ENCODE results near the gene EPHA7.

Gene EPHA7

DNA sequence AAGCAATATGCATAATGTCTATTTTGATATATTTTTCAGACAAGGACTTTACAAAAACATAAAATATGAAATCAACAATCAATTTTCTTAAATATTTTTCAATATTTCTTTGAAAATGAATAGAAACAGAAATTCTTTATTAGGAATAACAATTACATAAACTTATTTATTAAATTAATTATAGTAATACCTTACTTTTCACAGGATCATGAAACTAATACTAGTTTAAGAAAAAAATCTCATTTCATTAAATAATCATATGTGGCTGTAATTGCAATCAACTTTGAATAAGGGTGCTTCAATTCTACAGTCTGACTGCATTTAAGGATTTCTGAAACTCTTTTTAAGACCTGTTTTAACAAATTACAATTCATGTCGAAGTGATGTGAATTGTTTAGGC, 26.6 kb downstream of the EPHA7 start:
- DNase-seq = no peak

DNA sequence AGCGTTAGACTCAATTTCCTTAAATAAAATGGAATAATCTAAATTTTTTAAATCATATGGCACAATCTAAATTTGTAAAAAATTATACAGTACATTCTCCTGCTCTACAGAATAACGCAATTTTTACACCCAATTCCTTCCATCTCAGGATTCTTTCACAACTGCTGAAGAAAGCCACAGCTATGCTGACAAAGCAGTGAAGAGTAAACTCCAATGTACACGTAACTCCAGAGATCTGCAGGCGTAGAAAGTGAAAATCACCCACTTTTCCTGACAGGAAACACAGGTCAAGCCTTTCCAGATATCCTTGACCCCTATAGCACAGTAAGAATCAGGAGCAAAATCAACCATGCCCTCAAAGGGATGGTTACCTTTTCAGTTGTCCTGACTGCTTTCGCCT, 27.4 kb downstream of the EPHA7 start:
- DNase-seq = no peak

DNA sequence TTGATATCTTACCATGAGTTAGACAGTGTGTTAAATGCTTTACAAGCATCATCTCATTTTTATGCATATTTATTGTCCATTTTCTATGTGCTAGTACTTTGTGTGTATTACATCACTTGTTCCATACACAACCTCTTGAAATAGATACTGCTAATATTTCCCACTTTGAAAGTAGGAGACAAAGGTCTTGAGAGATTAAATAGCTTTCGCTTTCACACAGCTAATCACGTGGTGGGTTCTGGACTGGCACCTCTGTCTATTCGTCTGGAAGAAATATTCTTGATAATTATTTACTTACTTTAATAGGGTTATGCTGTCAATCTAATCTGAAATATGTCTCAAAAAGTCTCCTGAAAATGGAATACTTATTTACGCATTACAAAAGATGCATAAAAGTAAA, 30.2 kb downstream of the EPHA7 start:
- DNase-seq = no peak

DNA sequence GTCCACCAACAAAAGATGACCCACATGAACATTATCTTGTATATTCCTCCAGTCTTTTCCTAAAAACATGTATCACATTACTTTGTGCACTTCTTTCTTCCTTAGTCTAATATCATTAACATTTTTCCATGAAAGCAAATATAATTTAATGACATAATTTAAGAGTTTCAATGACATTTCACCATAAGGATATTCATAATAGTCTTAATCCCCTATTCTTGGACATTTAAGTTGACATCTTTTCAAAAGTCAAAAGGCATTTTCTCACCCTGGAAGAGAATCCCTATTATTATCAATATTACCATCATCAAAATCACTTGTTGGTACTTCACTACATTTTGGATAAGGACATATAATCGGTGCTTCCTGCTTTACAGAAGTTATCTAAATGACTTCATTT, 31.3 kb downstream of the EPHA7 start:
- DNase-seq = no peak

GRCh38 chr6:93376026-93376540, 43.3 kb downstream of the EPHA7 start:
- DNase-seq = no peak

DNA sequence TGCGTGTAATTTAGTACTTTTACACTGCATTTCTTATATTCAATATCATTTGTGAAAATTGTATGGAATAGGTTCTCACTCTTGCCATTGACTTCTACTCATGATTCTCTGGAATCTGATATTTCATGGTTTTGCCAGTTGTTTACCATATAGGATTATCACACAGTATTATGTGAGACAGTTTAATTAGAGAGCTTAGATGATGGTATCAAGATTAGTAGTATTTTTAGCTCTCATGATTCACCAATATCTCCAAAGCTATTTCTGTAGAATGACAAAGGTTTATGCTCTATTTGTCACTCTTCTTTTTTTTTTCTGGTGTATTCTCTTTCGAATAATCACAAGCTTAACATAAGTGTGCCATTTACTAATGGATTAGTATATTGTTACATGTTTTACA, 45.9 kb downstream of the EPHA7 start:
- DNase-seq = no peak

DNA sequence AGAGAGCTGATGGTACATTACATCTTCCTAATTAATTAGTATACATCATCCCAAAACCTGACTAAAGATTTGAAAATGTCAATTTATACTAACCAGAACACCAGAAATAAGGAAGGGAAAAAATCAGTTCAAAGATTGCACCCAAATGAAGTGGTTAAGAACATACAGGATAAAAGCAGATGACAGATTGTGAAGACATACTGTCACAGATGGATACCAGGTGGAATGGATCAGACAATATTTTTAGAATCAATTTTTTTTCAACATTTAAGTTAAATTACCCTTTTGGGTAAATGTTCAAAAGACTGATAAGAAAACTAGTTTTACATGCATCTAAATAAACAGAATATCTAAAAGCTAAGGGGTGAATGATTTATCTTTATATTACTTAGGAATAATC, 47.6 kb downstream of the EPHA7 start:
- no peak for DNase-seq

DNA sequence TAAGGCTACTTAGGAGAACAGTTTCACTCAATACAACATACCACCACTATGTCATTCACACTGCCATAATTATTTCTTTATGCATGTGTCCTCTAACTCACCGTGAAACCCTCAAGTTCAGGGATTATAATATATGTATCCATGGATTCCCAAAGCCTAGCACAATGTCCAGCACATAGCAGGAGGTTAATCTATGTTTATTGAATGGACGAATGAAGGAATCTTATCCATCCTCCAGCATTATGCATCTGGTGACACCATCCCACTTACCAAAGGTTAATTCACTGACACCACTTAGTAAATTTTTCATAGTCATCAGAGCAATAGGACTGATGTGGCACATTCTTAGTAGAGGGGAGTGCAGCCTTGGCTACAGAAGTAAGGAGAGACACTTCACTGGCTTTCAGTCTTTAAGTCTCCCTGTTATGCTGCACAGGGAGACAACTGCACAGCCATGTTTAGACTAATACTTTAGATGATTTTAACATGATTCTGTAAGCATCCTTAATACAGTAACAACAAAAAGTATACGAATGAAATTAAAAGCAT, 49.7 kb downstream of the EPHA7 start:
- no peak for DNase-seq

DNA sequence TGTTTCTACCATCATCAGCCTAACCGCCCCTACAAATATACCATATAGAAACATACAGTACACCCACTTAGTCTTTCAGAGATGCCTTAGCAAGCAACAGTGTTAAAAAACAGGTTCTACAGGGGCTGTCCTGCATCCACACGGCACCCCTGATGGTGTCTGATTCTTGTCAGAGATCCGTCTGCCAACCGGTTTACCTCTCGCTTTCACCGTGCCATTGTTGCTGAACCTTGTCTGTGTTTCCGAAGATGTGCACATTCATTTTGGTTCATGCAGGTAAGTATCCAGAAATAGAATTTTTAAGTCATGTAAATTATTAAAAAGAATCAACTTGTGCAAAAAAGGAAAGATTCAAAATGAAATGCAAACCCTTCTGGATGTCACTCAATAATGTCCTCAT, 52.9 kb downstream of the EPHA7 start:
- DNase-seq = no peak

GRCh38 chr6:93365445-93365844, 53.9 kb downstream of the EPHA7 start:
- no peak for DNase-seq

GRCh38 chr6:93358435-93358834, 60.9 kb downstream of the EPHA7 start:
- DNase-seq = no peak

DNA sequence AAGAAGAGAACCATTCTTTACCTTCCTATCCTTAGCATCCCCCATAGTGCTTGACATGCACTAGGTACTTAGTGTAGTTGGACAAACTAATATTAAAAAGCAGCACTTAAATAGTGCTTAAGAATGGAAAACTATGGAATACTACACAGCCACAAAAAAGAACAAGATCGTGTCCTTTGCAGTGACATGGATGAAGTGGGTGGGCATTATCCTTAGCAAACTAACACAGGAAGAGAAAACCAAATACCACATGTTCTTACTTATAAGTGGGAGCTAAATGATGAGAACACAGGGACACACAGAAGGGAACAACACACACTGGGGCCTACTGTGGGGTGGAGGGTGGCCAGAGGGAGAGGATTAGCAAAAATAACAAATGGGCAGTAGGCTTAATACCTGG, 66.8 kb downstream of the EPHA7 start:
- DNase-seq = no peak

DNA sequence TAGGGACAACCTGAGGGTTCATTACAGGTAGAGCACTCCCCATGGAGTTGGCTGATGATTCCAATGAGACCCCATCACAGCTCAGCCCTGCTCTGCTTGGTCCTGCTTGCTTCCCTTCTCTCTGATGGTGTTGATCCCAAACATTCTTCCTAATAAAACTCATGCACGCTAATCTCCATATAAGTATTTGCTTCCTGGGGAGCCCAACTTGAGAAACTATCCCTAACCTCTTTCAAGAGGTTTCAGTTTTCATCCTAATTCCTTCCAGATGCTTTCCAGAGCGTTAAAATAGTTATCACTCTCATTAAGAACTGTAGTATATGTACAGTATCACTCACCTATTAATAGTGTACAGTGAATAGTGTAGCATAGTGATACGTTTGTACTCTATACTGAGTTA, 68.1 kb downstream of the EPHA7 start:
- no peak for DNase-seq

GRCh38 chr6:93350774-93351173, 68.6 kb downstream of the EPHA7 start:
- DNase-seq = no peak

GRCh38 chr6:93344333-93344835, 75.0 kb downstream of the EPHA7 start:
- DNase-seq = no peak

- no peak for DNase-seq
Observed at GRCh38 chr6:93343476-93343875, 75.9 kb downstream of the EPHA7 start.

- DNase-seq = no peak
Observed at GRCh38 chr6:93341900-93342613, 77.3 kb downstream of the EPHA7 start.

DNA sequence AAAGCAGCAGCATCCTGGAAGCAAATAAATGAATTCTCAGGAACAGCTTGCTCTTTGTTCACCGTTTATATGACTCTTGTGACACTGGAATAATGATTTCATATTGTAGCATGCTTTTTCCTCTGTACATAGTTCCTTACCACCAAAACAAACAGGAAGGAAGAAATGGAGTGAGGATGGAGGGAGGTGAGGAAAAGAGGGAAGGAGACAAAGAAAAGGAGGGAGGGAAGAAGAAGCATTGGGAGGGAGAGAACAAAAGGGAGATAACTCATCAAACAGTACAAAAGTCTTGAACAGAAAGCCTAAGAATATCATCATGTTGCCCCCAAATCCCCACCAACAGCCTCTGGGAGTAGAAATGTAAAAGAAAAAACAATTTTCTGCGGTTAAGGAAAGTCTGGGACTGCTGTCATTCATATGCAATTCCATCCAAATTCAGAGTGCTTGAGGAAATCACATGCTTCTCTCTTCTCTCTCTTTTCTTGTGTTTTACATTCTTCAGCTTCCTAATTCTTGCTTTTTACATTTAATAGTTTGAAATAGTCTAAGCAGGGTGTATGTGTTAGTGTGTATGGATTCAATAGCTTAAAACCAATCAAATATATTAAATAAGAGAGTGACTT, 81.5 kb downstream of the EPHA7 start:
- DNase-seq = no peak

DNA sequence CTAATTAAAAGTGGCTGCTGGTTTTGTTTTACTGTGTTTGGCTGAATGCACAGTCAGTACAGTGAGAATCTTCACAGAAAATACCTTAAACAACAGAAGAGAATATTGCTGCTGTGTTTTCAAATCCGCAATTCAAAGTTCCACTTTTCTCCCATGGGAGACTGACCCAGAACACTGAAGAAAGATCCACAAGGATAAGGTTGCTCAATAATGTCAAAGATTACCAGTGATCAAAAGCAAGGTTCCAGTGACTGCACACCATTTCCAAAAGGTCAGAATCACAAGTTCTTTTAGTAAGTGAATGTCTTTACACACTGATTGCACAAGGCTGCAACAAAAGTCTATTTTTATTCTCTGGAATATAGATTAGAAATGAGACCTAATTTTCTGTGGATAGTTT, 82.3 kb downstream of the EPHA7 start:
- DNase-seq = no peak

GRCh38 chr6:93329301-93330000, 89.9 kb downstream of the EPHA7 start:
- DNase-seq = no peak

DNA sequence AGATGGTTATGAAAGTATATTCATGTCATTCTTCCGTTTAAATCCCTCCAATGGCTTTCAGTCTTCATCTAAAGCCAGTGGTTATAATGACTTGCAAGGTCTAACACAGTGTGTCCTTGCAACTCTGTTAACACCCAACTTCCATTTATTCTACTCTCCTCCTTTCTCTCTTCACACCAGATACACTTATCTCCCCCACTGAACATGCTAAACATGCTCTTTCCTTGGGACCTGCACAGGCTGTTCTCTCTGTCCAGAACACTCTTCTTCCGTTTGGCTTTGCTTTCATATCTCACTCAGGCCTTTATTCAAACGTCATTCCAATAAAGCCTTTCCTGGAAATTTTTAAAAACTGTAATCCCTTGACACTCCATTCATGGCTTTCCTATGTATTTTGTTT, 91.5 kb downstream of the EPHA7 start:
- no peak for DNase-seq

DNA sequence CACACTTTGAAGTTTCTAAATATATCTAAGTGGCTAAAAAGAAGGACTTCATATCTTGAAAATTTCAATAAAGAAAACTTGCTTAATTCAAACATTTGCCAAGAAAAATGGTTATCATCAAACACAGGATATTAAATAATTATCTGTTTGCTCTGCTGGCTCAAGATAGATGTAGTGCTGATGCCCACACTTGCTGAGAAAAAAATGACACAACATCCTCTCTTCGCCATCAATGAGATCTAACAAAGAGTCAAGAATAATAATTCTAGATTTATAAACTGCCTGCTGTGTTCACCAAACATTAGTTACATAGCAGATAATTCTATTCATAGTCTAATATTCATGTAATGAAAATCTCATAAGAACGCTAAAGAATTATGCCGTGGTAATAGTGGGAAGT, 93.6 kb downstream of the EPHA7 start:
- no peak for DNase-seq

GRCh38 chr6:93323630-93324029, 95.7 kb downstream of the EPHA7 start:
- DNase-seq = no peak

GRCh38 chr6:93322651-93323050, 96.7 kb downstream of the EPHA7 start:
- DNase-seq = no peak
